Measurements from ENCODE around the gene PSMB4. TPM values are rescaled to one million over a fixed set of nuclear protein-coding genes. Genes with fewer than 3 reads are reported as not detected.

Gene PSMB4
- total RNA-seq, 1 experiment from 2014 or later, result 413 TPM

DNA sequence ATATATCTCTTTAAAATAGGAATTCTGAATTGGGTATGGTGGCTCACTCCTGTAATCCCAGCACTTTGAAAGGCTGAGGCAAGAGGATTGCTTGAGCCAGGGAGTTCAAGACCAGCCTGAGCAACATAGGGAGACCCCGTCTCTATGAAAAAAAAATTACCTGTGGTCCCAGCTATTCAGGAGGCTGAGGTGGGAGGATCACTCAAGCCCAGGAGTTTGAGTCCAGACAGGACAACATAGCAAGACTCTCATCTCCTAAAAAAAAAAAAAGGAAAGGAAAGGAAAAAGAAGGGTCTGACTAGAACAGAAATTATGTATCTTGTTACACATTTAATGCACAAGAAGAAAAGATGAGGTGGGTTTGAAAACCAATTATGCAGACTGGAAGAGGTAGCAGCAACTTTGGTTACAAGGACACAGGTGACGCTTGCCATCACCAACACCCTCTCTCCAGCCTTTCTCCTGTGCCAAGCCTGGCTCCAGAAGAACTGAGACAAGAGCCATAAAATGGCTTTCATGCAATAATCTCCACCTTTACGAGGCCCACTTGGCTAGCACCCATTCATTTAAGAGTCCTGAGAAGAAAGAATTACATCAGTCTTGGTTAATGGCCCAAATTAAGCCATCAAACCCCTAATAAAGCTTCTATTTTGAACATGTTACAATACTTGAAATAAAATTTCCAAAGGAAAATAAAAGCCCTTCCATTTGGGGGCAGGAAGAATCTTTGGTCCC is 22.1 kb upstream of the PSMB4 start:
- Mint-ChIP-seq H3K4me1 (peaks cover 8 to 20% of the 10 kb centered on the region in 2 experiments), H3K27me3 (ENCODE audit: low read depth) (no peaks in the 10 kb centered on the region), H3K9me3 (no peaks in the 10 kb centered on the region; a peak in 1 of 5 replicates), H3K36me3 (ENCODE audit: insufficient read depth in 1 of 3, low read depth in 3 of 3) (no peaks in the 10 kb centered on the region), H3K27ac (no peak overlapping the region), H3K4me3 (no peak overlapping the region)
- Histone ChIP-seq H2AK5ac (ENCODE audit: insufficient read length, low read length) (no peak overlapping the region), H2BK15ac (ENCODE audit: low read depth, low read length) (no peak overlapping the region), H4K91ac (ENCODE audit: insufficient read length, low read depth, low read length) (no peak overlapping the region), H4K5ac (ENCODE audit: insufficient read length, low read depth, low read length) (no peak overlapping the region), H3K18ac (ENCODE audit: insufficient read length, low read depth, low read length) (no peak overlapping the region), H3K79me2 (ENCODE audit: insufficient read depth, low read length) (no peaks in the 10 kb centered on the region), H2BK120ac (ENCODE audit: low read depth, low read length, poor library complexity, severe bottlenecking) (no peak overlapping the region), H4K20me1 (ENCODE audit: control insufficient read depth, insufficient read depth, insufficient read length) (no peaks in the 10 kb centered on the region), H2BK5ac (ENCODE audit: insufficient read length, low read length) (no peak overlapping the region), H3K9ac (ENCODE audit: extremely low read depth, insufficient read length, low read length) (no peak overlapping the region), H2BK12ac (ENCODE audit: insufficient read length, low read depth, low read length) (no peak overlapping the region), H2BK20ac (ENCODE audit: low read depth, low read length, poor library complexity, severe bottlenecking) (no peak overlapping the region), H3K4me1 (ENCODE audit: insufficient read depth, low read length) (no peaks in the 10 kb centered on the region), H3K27ac (ENCODE audit: insufficient read length, low read depth, low read length) (no peak overlapping the region), H3K9me3 (ENCODE audit: control insufficient read depth, low read depth, low read length) (no peaks in the 10 kb centered on the region), H3K4me2 (ENCODE audit: insufficient read depth, insufficient read length, low read length) (no peak overlapping the region), H3K79me1 (ENCODE audit: insufficient read depth, low read depth, low read length, poor library complexity, severe bottlenecking) (no peaks in the 10 kb centered on the region), H4K8ac (replicated peaks; ENCODE audit: insufficient read length, low read depth, low read length) (no peak overlapping the region), H3K23me2 (ENCODE audit: insufficient read length, low read depth, low read length, poor library complexity, severe bottlenecking) (no peaks in the 10 kb centered on the region), H3T11ph (ENCODE audit: low read length) (no peak overlapping the region), H3K23ac (ENCODE audit: insufficient read length, low read depth, low read length) (no peak overlapping the region), H3K27me3 (ENCODE audit: insufficient read depth, low read length) (no peaks in the 10 kb centered on the region), H3K4ac (ENCODE audit: low read depth, low read length) (no peak overlapping the region), H2AFZ (ENCODE audit: low read length) (no peak overlapping the region), H3K56ac (ENCODE audit: insufficient read length, low read depth, low read length) (no peak overlapping the region), H3K14ac (ENCODE audit: insufficient read depth, low read length) (no peak overlapping the region)
- no CpG with 5 or more reads among the region's 3 CpGs for WGBS (ENCODE audit: extremely low coverage, insufficient read length, low lambda C conversion rate)
- TF ChIP-seq, protein P1, sequence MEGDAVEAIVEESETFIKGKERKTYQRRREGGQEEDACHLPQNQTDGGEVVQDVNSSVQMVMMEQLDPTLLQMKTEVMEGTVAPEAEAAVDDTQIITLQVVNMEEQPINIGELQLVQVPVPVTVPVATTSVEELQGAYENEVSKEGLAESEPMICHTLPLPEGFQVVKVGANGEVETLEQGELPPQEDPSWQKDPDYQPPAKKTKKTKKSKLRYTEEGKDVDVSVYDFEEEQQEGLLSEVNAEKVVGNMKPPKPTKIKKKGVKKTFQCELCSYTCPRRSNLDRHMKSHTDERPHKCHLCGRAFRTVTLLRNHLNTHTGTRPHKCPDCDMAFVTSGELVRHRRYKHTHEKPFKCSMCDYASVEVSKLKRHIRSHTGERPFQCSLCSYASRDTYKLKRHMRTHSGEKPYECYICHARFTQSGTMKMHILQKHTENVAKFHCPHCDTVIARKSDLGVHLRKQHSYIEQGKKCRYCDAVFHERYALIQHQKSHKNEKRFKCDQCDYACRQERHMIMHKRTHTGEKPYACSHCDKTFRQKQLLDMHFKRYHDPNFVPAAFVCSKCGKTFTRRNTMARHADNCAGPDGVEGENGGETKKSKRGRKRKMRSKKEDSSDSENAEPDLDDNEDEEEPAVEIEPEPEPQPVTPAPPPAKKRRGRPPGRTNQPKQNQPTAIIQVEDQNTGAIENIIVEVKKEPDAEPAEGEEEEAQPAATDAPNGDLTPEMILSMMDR (conservative IDR thresholded peaks at IDR 0.05), result no peak
- DNase-seq, result no peak
